HUDEP-2 (cell line): ENCODE results near the gene KRTAP20-4.

Experiments
- DNase-seq, 76 experiments: peaks; one replicate each; lab custom pipeline; 2025; ENCODE audit not compliant: unreplicated experiment in 76 of 76; lab: John Stamatoyannopoulos, UW

The KRTAP20-4 gene

GRCh38 chr21:30620522-30620921 is at the start of gene KRTAP20-4:
Gene KRTAP20-4, plus strand, starts transcription at chr21:30620627.
- DNase-seq, result no peak

- DNase-seq, result no peak
Measured at GRCh38 chr21:30577766-30578165, 42.7 kb upstream of the KRTAP20-4 start.

GRCh38 chr21:30579346-30579745 is 41.1 kb upstream of the KRTAP20-4 start:
- DNase-seq, result no peak

- DNase-seq, result no peak
Measured at GRCh38 chr21:30580132-30580531, 40.3 kb upstream of the KRTAP20-4 start.

- DNase-seq, result no peak
Measured at GRCh38 chr21:30582870-30583269, 37.6 kb upstream of the KRTAP20-4 start.

- DNase-seq, result no peak
Measured at GRCh38 chr21:30590297-30590696, 30.1 kb upstream of the KRTAP20-4 start, which contains the start of gene KRTAP22-2. Gene KRTAP22-2, minus strand, starts transcription at chr21:30590397.

- DNase-seq, result no peak
Measured at GRCh38 chr21:30592140-30592539, 28.3 kb upstream of the KRTAP20-4 start, which contains the start of gene KRTAP6-3. Gene KRTAP6-3, plus strand, starts transcription at chr21:30592440. Its CDS starts 6 bp downstream, at chr21:30592446.

GRCh38 chr21:30598802-30599201 is 21.6 kb upstream of the KRTAP20-4 start, which contains the start of gene KRTAP6-2:
Gene KRTAP6-2, minus strand, starts transcription at chr21:30598902. Its CDS starts 28 bp downstream, at chr21:30598874.
- DNase-seq, result no peak

- DNase-seq, result no peak
Measured at GRCh38 chr21:30600787-30601186, 19.6 kb upstream of the KRTAP20-4 start, which contains the start of gene KRTAP22-1. Gene KRTAP22-1, plus strand, starts transcription at chr21:30601087.

GRCh38 chr21:30605968-30606367 is 14.5 kb upstream of the KRTAP20-4 start:
- no peak for DNase-seq

- no peak for DNase-seq
Measured at GRCh38 chr21:30612132-30612531, 8.3 kb upstream of the KRTAP20-4 start.

- DNase-seq, result no peak
Measured at GRCh38 chr21:30613836-30614235, 6.6 kb upstream of the KRTAP20-4 start, which contains the start of gene KRTAP6-1. Gene KRTAP6-1, minus strand, starts transcription at chr21:30613930. Its CDS starts 26 bp downstream, at chr21:30613904.

GRCh38 chr21:30615199-30615598 is 5.2 kb upstream of the KRTAP20-4 start:
- no peak for DNase-seq

- DNase-seq, result no peak
Measured at GRCh38 chr21:30616125-30616524, 4.3 kb upstream of the KRTAP20-4 start, which contains the start of gene KRTAP20-1. Gene KRTAP20-1, plus strand, starts transcription at chr21:30616425. Its CDS starts 30 bp downstream, at chr21:30616455.

GRCh38 chr21:30620080-30620479 is 347 bp upstream of the KRTAP20-4 start:
- no peak for DNase-seq

- no peak for DNase-seq
Measured at GRCh38 chr21:30623362-30623761, 2.9 kb downstream of the KRTAP20-4 start.

GRCh38 chr21:30625449-30626165 is 5.2 kb downstream of the KRTAP20-4 start:
- DNase-seq, result no peak

- DNase-seq, result no peak
Measured at GRCh38 chr21:30628109-30628508, 7.7 kb downstream of the KRTAP20-4 start.

- DNase-seq, result no peak
Measured at GRCh38 chr21:30629200-30629599, 8.8 kb downstream of the KRTAP20-4 start.

- no peak for DNase-seq
Measured at GRCh38 chr21:30634906-30635305, 14.5 kb downstream of the KRTAP20-4 start, which contains the start of gene KRTAP20-2. Gene KRTAP20-2, plus strand, starts transcription at chr21:30635206. Its CDS starts 58 bp downstream, at chr21:30635264.

- DNase-seq, result no peak
Measured at GRCh38 chr21:30638686-30639085, 18.3 kb downstream of the KRTAP20-4 start.

- DNase-seq, result no peak
Measured at GRCh38 chr21:30642564-30642963, 22.1 kb downstream of the KRTAP20-4 start, which contains the start of gene KRTAP20-3. Gene KRTAP20-3, plus strand, starts transcription at chr21:30642864.
